Neural cell (in vitro differentiated cells): ENCODE results near the gene ENAH. TPM values are rescaled to one million over a fixed set of nuclear protein-coding genes. Genes with fewer than 3 reads are reported as not detected.

Source experiments
- H2AFZ ChIP-seq: fragments of 200-600, 300-800 bp; sonication (generic), shearing (Covaris generic); 2 replicates; pipeline ENCODE4 v1.6.0; 2014; ENCODE audit warnings: low read depth, mild to moderate bottlenecking, antibody characterized with exemption, low read length, moderate library complexity
- H3F3A ChIP-seq: fragments of 200-600 bp; shearing (Covaris generic); 2 replicates; pipeline ENCODE4 v1.6.1; 2016; ENCODE audit warnings: mild to moderate bottlenecking, moderate library complexity, mixed read lengths, antibody characterized with exemption, low read length; ENCODE audit not compliant: insufficient read depth, poor library complexity, severe bottlenecking
- H3K27ac ChIP-seq: fragments of 200-600, 300-800 bp; sonication (generic), shearing (Covaris generic); 2 replicates; pipeline ENCODE4 v1.5.1; 2014; ENCODE audit warnings: mild to moderate bottlenecking, low read length, moderate library complexity
- H3K27me3 ChIP-seq: fragments of 300-800, 200-600 bp; sonication (generic), shearing (Covaris generic); 2 replicates; pipeline ENCODE4 v1.6.0; 2014; ENCODE audit warnings: mild to moderate bottlenecking, low read depth, low read length, moderate library complexity; ENCODE audit not compliant: insufficient read depth
- H3K36me3 ChIP-seq: fragments of 300-800, 200-600 bp; sonication (generic), shearing (Covaris generic); 2 replicates; pipeline ENCODE4 v1.5.1; 2014; ENCODE audit warnings: mild to moderate bottlenecking, antibody characterized with exemption, low read length, moderate library complexity; ENCODE audit not compliant: insufficient read depth
- H3K4me2 ChIP-seq: fragments of 300-800, 200-600 bp; sonication (generic), shearing (Covaris generic); 2 replicates; pipeline ENCODE4 v1.6.0; 2014; ENCODE audit warnings: mild to moderate bottlenecking, low read length
- H3K4me3 ChIP-seq: fragments of 300-800, 200-600 bp; sonication (generic), shearing (Covaris generic); 2 replicates; pipeline ENCODE4 v1.5.1; 2014; ENCODE audit warnings: mild to moderate bottlenecking, low read length, moderate library complexity
- H3K79me2 ChIP-seq: fragments of 200-600 bp; shearing (Covaris generic); replicated peaks from 2 replicates; pipeline ENCODE4 v1.6.0; 2014; ENCODE audit warnings: mild to moderate bottlenecking, low read length, moderate library complexity; ENCODE audit not compliant: insufficient read depth
- H3K9ac ChIP-seq: fragments of 300-800, 200-600 bp; sonication (generic), shearing (Covaris generic); 2 replicates; pipeline ENCODE4 v1.6.1; 2016; ENCODE audit warnings: mild to moderate bottlenecking, low read length, mixed read lengths
- H3K9me2 ChIP-seq: fragments of 200-600 bp; shearing (Covaris generic); 2 replicates; pipeline ENCODE4 v1.6.1; 2016; ENCODE audit warnings: mild to moderate bottlenecking, low read length, mixed read lengths; ENCODE audit not compliant: insufficient read depth
- H3K9me3 ChIP-seq: fragments of 200-600, 300-800 bp; sonication (generic), shearing (Covaris generic); 2 replicates; pipeline ENCODE4 v1.6.1; 2016; ENCODE audit warnings: mild to moderate bottlenecking, mixed run types, low read length, moderate library complexity, mixed read lengths
- H4K20me1 ChIP-seq: fragments of 200-600 bp; shearing (Covaris generic); 2 replicates; pipeline ENCODE4 v1.6.1; 2016; ENCODE audit warnings: mild to moderate bottlenecking, mixed run types; ENCODE audit not compliant: insufficient read depth
- EP300 ChIP-seq: fragments of 450-650 bp; conservative IDR thresholded peaks from 2 replicates; pipeline ENCODE4 v1.6.1; 2014; ENCODE audit warnings: antibody characterized with exemption, mild to moderate bottlenecking, moderate library complexity; ENCODE audit not compliant: poor library complexity, severe bottlenecking
- EZH2 ChIP-seq: fragments of 200-600, 300-800 bp; shearing (Covaris generic), sonication (generic); IDR thresholded peaks from 2 replicates; pipeline ENCODE4 v1.6.1; 2014; ENCODE audit warnings: antibody characterized with exemption, low read length, borderline replicate concordance, mild to moderate bottlenecking; ENCODE audit not compliant: insufficient read depth, poor library complexity, severe bottlenecking
- POLR2AphosphoS5 ChIP-seq: IDR thresholded peaks from 2 replicates; pipeline ENCODE4 v1.6.1; 2012
- RAD21 ChIP-seq: fragments of 450-650 bp; conservative IDR thresholded peaks from 2 replicates; pipeline ENCODE4 v1.6.1; 2014; ENCODE audit warnings: antibody characterized with exemption, mild to moderate bottlenecking, moderate library complexity
- SMC3 ChIP-seq: fragments of 450-650 bp; conservative IDR thresholded peaks from 2 replicates; pipeline ENCODE4 v1.6.1; 2014; ENCODE audit warnings: antibody characterized with exemption, mild to moderate bottlenecking, moderate library complexity; ENCODE audit not compliant: poor library complexity
- TAF1 ChIP-seq: IDR thresholded peaks from 2 replicates; pipeline ENCODE4 v1.6.1; 2012; ENCODE audit warnings: low read depth
- polyA plus RNA-seq: library from polyadenylated mRNA; depleted of rRNA; stranded (reverse); fragments of >200 nt; gene quantifications from 2 replicates; pipeline ENCODE4 v1.2.3, GENCODE V29; 2014
- TF ChIP-seq, protein P1 (sequence below): IDR thresholded peaks from 2 replicates; pipeline ENCODE4 v1.6.1; 2012; ENCODE audit warnings: borderline replicate concordance
- TF ChIP-seq, protein P2 (sequence below): fragments of 450-650 bp; IDR thresholded peaks from 2 replicates; pipeline ENCODE4 v1.5.1; 2014; ENCODE audit warnings: antibody characterized with exemption, mild to moderate bottlenecking, moderate library complexity; ENCODE audit not compliant: poor library complexity, severe bottlenecking

ENAH gene
- polyA plus RNA-seq, 1 donor from 2014 or later, result 58.4 TPM

- Histone ChIP-seq H3K79me2 (peaks cover 9% of the 10 kb centered on the region), H3K4me3 (no peak overlapping the region), H3K27ac (no peak overlapping the region), H3K9me2 (no peaks in the 10 kb centered on the region), H2AFZ (no peak overlapping the region), H3K27me3 (no peaks in the 10 kb centered on the region), H3F3A (no peaks in the 10 kb centered on the region), H3K4me2 (no peak overlapping the region), H4K20me1 (no peaks in the 10 kb centered on the region), H3K9me3 (no peaks in the 10 kb centered on the region), H3K9ac (no peak overlapping the region), H3K36me3 (peaks cover 8% of the 10 kb centered on the region)
- TF ChIP-seq, protein P1, sequence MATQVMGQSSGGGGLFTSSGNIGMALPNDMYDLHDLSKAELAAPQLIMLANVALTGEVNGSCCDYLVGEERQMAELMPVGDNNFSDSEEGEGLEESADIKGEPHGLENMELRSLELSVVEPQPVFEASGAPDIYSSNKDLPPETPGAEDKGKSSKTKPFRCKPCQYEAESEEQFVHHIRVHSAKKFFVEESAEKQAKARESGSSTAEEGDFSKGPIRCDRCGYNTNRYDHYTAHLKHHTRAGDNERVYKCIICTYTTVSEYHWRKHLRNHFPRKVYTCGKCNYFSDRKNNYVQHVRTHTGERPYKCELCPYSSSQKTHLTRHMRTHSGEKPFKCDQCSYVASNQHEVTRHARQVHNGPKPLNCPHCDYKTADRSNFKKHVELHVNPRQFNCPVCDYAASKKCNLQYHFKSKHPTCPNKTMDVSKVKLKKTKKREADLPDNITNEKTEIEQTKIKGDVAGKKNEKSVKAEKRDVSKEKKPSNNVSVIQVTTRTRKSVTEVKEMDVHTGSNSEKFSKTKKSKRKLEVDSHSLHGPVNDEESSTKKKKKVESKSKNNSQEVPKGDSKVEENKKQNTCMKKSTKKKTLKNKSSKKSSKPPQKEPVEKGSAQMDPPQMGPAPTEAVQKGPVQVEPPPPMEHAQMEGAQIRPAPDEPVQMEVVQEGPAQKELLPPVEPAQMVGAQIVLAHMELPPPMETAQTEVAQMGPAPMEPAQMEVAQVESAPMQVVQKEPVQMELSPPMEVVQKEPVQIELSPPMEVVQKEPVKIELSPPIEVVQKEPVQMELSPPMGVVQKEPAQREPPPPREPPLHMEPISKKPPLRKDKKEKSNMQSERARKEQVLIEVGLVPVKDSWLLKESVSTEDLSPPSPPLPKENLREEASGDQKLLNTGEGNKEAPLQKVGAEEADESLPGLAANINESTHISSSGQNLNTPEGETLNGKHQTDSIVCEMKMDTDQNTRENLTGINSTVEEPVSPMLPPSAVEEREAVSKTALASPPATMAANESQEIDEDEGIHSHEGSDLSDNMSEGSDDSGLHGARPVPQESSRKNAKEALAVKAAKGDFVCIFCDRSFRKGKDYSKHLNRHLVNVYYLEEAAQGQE, result no peak
These were observed 132.2 kb downstream of the ENAH start for GRCh38 chr1:225520587-225521227.

- Histone ChIP-seq H3K9me3 (no peaks in the 10 kb centered on the region), H3K27me3 (no peaks in the 10 kb centered on the region), H3K4me3 (no peak overlapping the region), H3K4me2 (no peak overlapping the region), H2AFZ (no peak overlapping the region), H3K27ac (no peak overlapping the region), H3F3A (no peaks in the 10 kb centered on the region), H3K9ac (no peak overlapping the region), H3K79me2 (no peaks in the 10 kb centered on the region), H3K36me3 (peaks cover 8% of the 10 kb centered on the region), H3K9me2 (no peaks in the 10 kb centered on the region), H4K20me1 (no peaks in the 10 kb centered on the region)
- TF ChIP-seq RAD21 (no peak), SMC3 (no peak), EZH2 (no peak), POLR2AphosphoS5 (no peak), TAF1 (no peak), EP300 (no peak)
- TF ChIP-seq, protein P2, sequence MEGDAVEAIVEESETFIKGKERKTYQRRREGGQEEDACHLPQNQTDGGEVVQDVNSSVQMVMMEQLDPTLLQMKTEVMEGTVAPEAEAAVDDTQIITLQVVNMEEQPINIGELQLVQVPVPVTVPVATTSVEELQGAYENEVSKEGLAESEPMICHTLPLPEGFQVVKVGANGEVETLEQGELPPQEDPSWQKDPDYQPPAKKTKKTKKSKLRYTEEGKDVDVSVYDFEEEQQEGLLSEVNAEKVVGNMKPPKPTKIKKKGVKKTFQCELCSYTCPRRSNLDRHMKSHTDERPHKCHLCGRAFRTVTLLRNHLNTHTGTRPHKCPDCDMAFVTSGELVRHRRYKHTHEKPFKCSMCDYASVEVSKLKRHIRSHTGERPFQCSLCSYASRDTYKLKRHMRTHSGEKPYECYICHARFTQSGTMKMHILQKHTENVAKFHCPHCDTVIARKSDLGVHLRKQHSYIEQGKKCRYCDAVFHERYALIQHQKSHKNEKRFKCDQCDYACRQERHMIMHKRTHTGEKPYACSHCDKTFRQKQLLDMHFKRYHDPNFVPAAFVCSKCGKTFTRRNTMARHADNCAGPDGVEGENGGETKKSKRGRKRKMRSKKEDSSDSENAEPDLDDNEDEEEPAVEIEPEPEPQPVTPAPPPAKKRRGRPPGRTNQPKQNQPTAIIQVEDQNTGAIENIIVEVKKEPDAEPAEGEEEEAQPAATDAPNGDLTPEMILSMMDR, result no peak
These were observed 133.6 kb downstream of the ENAH start for GRCh38 chr1:225519166-225519863.
